Ishikawa (cell line): Measurements from ENCODE around the gene AADAC.

Source experiments
- CEBPB ChIP-seq: IDR thresholded peaks from 2 replicates; pipeline ENCODE4 v1.6.1; 2012
- EGR1 ChIP-seq: IDR thresholded peaks from 2 replicates; pipeline ENCODE4 v1.6.1; 2012
- EP300 ChIP-seq: IDR thresholded peaks from 2 replicates; pipeline ENCODE4 v1.6.1; 2012; ENCODE audit warnings: borderline replicate concordance
- FOXM1 ChIP-seq: IDR thresholded peaks from 2 replicates; pipeline ENCODE4 v1.6.1; 2012; ENCODE audit warnings: low read depth, borderline replicate concordance
- MAX ChIP-seq: IDR thresholded peaks from 2 replicates; pipeline ENCODE4 v1.6.1; 2012
- NFIC ChIP-seq: IDR thresholded peaks from 2 replicates; pipeline ENCODE4 v1.6.1; 2012
- RAD21 ChIP-seq: IDR thresholded peaks from 2 replicates; pipeline ENCODE4 v1.6.1; 2012; ENCODE audit warnings: low read depth
- REST ChIP-seq: IDR thresholded peaks from 2 replicates; pipeline ENCODE4 v1.6.1; 2012; ENCODE audit warnings: low read depth, mild to moderate bottlenecking
- TAF1 ChIP-seq: IDR thresholded peaks from 2 replicates; pipeline ENCODE4 v1.6.1; 2012; ENCODE audit warnings: low read depth, mild to moderate bottlenecking
- TCF12 ChIP-seq: IDR thresholded peaks from 2 replicates; pipeline ENCODE4 v1.6.1; 2012; ENCODE audit warnings: low read depth
- YY1 ChIP-seq: IDR thresholded peaks from 2 replicates; pipeline ENCODE4 v1.6.1; 2012; ENCODE audit warnings: low read depth
- ZBTB7A ChIP-seq: IDR thresholded peaks from 2 replicates; pipeline ENCODE4 v1.6.1; 2012; ENCODE audit warnings: low read depth

- TF ChIP-seq YY1 (no peak), REST (no peak), EP300 (no peak), TCF12 (no peak), TAF1 (no peak), CEBPB (no peak), FOXM1 (no peak), ZBTB7A (no peak), MAX (no peak), RAD21 (no peak), NFIC (no peak), EGR1 (no peak)
Observed at GRCh38 chr3:151873398-151873797, 59.5 kb downstream of the AADAC start, which contains the start of gene SUCNR1.
